Spleen (tissue), 11 donors: Measurements from ENCODE around the gene GIPC3. TPM values are rescaled to one million over a fixed set of nuclear protein-coding genes. Genes with fewer than 3 reads are reported as not detected.
A peak's percentile ranks its signal among the peaks of the same experiment; 100 is the strongest.
"Not testable (repeated sequence)": the region's sequence is repeated elsewhere in the genome, so short reads cannot be mapped to it uniquely, and the experiment has no call there.

Source experiments
- DNase-seq: peaks from one replicate; pipeline ENCODE4 v3.0.0-alpha.2; 2020
- H3K27ac ChIP-seq, 8 donors: fragments of 200-600 bp; sonication (generic) in 7 of 8; 1 replicate in 4 of 8; 2 replicates in 4 of 8; pipeline versions ENCODE4 v1.5.0 to v1.8.0; 2016 to 2021; ENCODE audit warnings: inconsistent platforms in 4 of 8, mild to moderate bottlenecking in 4 of 8, moderate library complexity in 1 of 8
- H3K27me3 ChIP-seq, 7 donors: fragments of 200-600 bp; sonication (generic) in 6 of 7; replicated peaks in 1 of 7; 1 replicate in 4 of 7; 2 replicates in 3 of 7; pipeline versions ENCODE4 v1.5.0 to v1.8.0; 2016 to 2021; ENCODE audit warnings: inconsistent platforms in 3 of 7, mild to moderate bottlenecking in 1 of 7
- H3K36me3 ChIP-seq, 6 donors: fragments of 200-600 bp; sonication (generic) in 5 of 6; 1 replicate in 4 of 6; 2 replicates in 2 of 6; pipeline versions ENCODE4 v1.5.0 to v1.8.0; 2016 to 2021; ENCODE audit warnings: inconsistent platforms in 2 of 6
- H3K4me1 ChIP-seq, 6 donors: fragments of 200-600 bp; sonication (generic) in 5 of 6; 1 replicate in 3 of 6; 2 replicates in 3 of 6; pipeline versions ENCODE4 v1.5.0 to v1.8.0; 2016 to 2021; ENCODE audit warnings: inconsistent platforms in 3 of 6
- H3K4me3 ChIP-seq, 8 donors: fragments of 200-600 bp; sonication (generic) in 7 of 8; 1 replicate in 4 of 8; 2 replicates in 4 of 8; pipeline versions ENCODE4 v1.5.0 to v1.8.0; 2016 to 2021; ENCODE audit warnings: inconsistent platforms in 4 of 8, mild to moderate bottlenecking in 4 of 8, moderate library complexity in 2 of 8
- H3K9me3 ChIP-seq, 8 donors: fragments of 200-600 bp; sonication (generic) in 7 of 8; 1 replicate in 4 of 8; 2 replicates in 4 of 8; pipeline versions ENCODE4 v1.5.0 to v1.8.0; 2016 to 2021; ENCODE audit warnings: inconsistent platforms in 4 of 8
- POLR2A ChIP-seq, 3 donors: fragments of 450-650 bp; IDR thresholded peaks; one replicate each; pipeline ENCODE4 v1.5.1; 2017; ENCODE audit warnings: antibody characterized with exemption in 3 of 3, mild to moderate bottlenecking in 1 of 3
- POLR2AphosphoS5 ChIP-seq, 3 donors: sonication (generic); formaldehyde crosslinking; IDR thresholded peaks; one replicate each; pipeline ENCODE4 v1.5.1; 2017; ENCODE audit warnings: antibody characterized with exemption in 3 of 3
- WGBS, 5 donors: extraction: QIAGEN DNeasy Blood & Tissue Kit in 3 of 5; methylation state at CpG; one replicate each; pipeline versions ENCODE4 v1.1.5 to v1.1.7; 2013 to 2018; 5-methylcytosine and 5-hydroxymethylcytosine counted together
- intact Hi-C: fragments of 100-400 bp; cut with DNase I; formaldehyde crosslinking; loops from one replicate; pipeline ENCODE4 v1.15.0; 2023; ENCODE audit warnings: low total_unique reads
- polyA plus RNA-seq, 3 donors: library from polyadenylated mRNA; stranded (reverse); fragments of 200-250 nt; gene quantifications; one replicate each; pipeline ENCODE4 v1.2.1, GENCODE V29; 2013
- total RNA-seq, 7 donors: library from RNA; depleted of rRNA in 3 of 7; stranded (reverse); fragments of >200 nt in 3 of 7; fragmentation: NEBNext Ultra II Directional in 4 of 7; extraction: Animal tissue kit (Norgen Biotek cat#: 25700) in 4 of 7; gene quantifications; one replicate each; pipeline versions ENCODE4 v1.1.0 to v1.2.1, GENCODE V29; 2016 to 2021
- TF ChIP-seq, protein P1 (sequence below), 11 experiments: fragments of 200-600 bp in 7 of 11; fragments of 450-650 bp in 4 of 11; sonication (generic) in 4 of 11; IDR thresholded peaks in 8 of 11; conservative IDR thresholded peaks in 3 of 11; 1 replicate in 7 of 11; 2 replicates in 4 of 11; pipeline versions ENCODE4 v1.4.0 to v1.8.0; 2016 to 2021; ENCODE audit warnings: antibody characterized with exemption in 11 of 11, inconsistent platforms in 4 of 11, mild to moderate bottlenecking in 1 of 11
- donor health status: healthy with polysubstance abuse.
- donor health status: DM: no; HTN: no; CAD: no; lungs with moderate emphysema.
- donor health status: DM: no; HTN: no; CAD: no.
- donor health status: Bipolar disorder and iron deficiency.
- donor health status: healthy.
- donor health status: DM: no; HTN: no; CAD: no.
- donor health status: DM: yes; HTN: yes; CAD: no.

Gene GIPC3
- total and polyA plus RNA-seq, 10 donors: 0.80 to 9.2 (median 5.1) TPM

DNA sequence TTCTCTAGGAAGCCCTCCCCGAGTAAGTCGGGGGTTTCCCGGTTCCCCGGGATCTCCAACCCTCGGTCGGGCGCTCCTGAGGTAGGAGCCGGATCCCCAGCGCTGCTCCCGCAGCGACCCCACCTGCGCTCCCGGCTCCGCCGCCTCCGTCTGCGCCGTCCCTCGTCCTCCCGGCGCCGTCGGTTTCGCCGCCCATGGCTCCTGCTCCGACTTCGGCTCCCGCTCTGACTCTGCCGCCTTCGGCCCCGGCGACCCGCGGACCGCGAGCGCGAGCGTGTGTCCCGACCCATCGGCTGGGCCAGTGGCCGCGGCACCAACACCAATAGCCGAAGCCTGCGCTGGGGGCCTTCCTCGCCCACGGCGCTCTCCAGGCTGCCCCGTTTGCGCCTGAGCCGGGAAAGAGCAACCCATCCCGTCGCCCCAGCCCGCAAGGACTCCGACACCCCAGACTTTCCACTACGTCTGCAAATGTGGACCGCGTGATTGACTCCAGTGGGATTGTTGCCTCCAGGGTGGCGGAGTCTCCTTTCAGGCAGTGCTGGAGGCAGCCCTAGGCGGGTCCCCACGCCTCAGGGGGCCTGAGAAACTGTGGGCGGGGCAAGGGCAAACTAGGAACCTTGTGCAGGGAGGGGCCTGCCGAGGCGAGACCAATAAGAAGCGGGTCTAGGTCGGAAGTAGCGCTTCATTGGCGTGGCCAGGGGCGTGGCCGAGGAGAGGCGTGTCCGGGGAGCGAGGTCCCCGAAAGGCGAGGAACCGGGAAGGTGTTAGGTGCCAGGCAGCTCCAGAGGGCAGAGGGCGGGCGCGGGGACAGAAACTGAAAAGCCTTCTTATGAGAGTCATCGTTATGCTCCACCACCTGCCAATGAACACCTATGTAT, 41.4 kb downstream of the GIPC3 start, which contains the start of gene CACTIN:
CACTIN (minus strand) TSS at position 318 of the 878 bp plus-strand sequence; CDS start at position 290, 28 bp downstream.
- Histone ChIP-seq H3K27ac (peak within 1 kb of the TSS; percentile 86 to 98 (median 93)), H3K36me3 (peaks cover 0 to 44% (median 24%) of the 10 kb centered on the region in 6 donors), H3K9me3 (no peaks in the 10 kb centered on the region), H3K4me3 (peak within 1 kb of the TSS; percentile 90 to 100 (median 99)), H3K4me1 (peaks cover 12 to 40% (median 32%) of the 10 kb centered on the region in 6 donors), H3K27me3 (no peaks in the 10 kb centered on the region)
- TF ChIP-seq, protein P1, sequence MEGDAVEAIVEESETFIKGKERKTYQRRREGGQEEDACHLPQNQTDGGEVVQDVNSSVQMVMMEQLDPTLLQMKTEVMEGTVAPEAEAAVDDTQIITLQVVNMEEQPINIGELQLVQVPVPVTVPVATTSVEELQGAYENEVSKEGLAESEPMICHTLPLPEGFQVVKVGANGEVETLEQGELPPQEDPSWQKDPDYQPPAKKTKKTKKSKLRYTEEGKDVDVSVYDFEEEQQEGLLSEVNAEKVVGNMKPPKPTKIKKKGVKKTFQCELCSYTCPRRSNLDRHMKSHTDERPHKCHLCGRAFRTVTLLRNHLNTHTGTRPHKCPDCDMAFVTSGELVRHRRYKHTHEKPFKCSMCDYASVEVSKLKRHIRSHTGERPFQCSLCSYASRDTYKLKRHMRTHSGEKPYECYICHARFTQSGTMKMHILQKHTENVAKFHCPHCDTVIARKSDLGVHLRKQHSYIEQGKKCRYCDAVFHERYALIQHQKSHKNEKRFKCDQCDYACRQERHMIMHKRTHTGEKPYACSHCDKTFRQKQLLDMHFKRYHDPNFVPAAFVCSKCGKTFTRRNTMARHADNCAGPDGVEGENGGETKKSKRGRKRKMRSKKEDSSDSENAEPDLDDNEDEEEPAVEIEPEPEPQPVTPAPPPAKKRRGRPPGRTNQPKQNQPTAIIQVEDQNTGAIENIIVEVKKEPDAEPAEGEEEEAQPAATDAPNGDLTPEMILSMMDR (IDR thresholded peaks at IDR 0.05 in 8 of 11, conservative IDR thresholded peaks at IDR 0.05 in 3 of 11): peak in 3 of 11 experiments; percentile 21 to 46 (median 26)
- peak; percentile 93 to 96 (median 94) for TF ChIP-seq POLR2AphosphoS5 (IDR thresholded peaks at IDR 0.05)
- TF ChIP-seq POLR2A (IDR thresholded peaks at IDR 0.05): peak in 2 of 3 donors; percentile 57 to 78
- WGBS, 5 donors: 0 to 1% (median 0%) methylated on average over 24 to 80 of the region's 80 CpGs
- intact Hi-C loops: no loop called here
- peak; percentile 100 for DNase-seq

DNA sequence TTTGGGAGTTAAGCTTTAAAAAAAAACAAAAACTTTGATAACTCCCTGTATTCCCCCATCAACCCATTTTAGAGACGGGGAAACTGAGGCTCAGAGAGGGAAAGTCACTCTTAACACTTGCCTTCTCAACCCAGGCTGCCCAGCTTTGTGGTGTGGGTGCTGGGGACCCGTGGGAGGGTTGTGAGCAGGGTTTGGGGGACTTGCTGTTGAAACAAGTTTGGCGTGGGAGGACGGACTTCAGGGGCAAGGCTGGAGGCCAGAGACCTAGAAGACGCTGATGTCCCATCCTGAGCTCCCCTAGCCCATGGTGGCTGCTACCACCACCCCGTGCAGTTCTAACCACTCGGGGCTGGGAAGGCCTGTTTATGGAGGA, 42.1 kb downstream of the GIPC3 start:
- no peak for DNase-seq
- Histone ChIP-seq H3K4me1 (peaks cover 12 to 40% (median 32%) of the 10 kb centered on the region in 6 donors), H3K27ac (peak overlapping the region in 6 of 8 donors; percentile 89 to 98 (median 93)), H3K4me3 (peak overlapping the region in 5 of 8 donors; percentile 93 to 100 (median 99)), H3K36me3 (peaks cover 0 to 44% (median 26%) of the 10 kb centered on the region in 6 donors), H3K9me3 (no peaks in the 10 kb centered on the region), H3K27me3 (no peaks in the 10 kb centered on the region)
- intact Hi-C loops: no loop called here
- TF ChIP-seq POLR2A (IDR thresholded peaks at IDR 0.05) (no peak), POLR2AphosphoS5 (IDR thresholded peaks at IDR 0.05) (no peak)
- TF ChIP-seq, protein P1 (IDR thresholded peaks at IDR 0.05 in 8 of 11, conservative IDR thresholded peaks at IDR 0.05 in 3 of 11): no peak
- WGBS, 5 donors: 60 to 68% (median 64%) methylated on average over 7 of the region's 7 CpGs

DNA sequence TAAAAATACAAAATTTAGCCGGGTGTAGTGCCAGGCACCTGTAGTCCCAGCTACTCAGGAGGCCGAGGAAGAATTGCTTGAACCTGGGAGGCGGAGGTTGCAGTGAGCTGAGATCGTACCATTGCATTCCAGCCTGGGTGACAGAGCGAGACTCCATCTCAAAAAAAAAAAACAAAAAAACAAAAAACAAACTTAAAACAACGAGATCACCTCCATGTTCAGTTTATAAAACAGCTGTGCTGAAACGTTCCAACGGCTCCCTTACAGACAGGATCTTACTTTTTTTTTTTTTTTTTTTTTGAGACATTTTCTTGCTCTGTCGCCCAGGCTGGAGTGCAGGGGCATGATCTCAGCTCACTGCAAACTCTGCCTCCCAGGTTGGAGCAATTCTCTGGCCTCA, 43.5 kb downstream of the GIPC3 start:
- Histone ChIP-seq H3K36me3 (peaks cover 0 to 44% (median 24%) of the 10 kb centered on the region in 6 donors), H3K4me1 (peaks cover 12 to 36% (median 32%) of the 10 kb centered on the region in 6 donors)
- H3K9me3 ChIP-seq, intact Hi-C loops, DNase-seq, H3K4me3 ChIP-seq, H3K27ac ChIP-seq, H3K27me3 ChIP-seq: not testable (repeated sequence)
- WGBS, 5 donors: 70 to 87% (median 79%) methylated on average over 9 of the region's 9 CpGs

DNA sequence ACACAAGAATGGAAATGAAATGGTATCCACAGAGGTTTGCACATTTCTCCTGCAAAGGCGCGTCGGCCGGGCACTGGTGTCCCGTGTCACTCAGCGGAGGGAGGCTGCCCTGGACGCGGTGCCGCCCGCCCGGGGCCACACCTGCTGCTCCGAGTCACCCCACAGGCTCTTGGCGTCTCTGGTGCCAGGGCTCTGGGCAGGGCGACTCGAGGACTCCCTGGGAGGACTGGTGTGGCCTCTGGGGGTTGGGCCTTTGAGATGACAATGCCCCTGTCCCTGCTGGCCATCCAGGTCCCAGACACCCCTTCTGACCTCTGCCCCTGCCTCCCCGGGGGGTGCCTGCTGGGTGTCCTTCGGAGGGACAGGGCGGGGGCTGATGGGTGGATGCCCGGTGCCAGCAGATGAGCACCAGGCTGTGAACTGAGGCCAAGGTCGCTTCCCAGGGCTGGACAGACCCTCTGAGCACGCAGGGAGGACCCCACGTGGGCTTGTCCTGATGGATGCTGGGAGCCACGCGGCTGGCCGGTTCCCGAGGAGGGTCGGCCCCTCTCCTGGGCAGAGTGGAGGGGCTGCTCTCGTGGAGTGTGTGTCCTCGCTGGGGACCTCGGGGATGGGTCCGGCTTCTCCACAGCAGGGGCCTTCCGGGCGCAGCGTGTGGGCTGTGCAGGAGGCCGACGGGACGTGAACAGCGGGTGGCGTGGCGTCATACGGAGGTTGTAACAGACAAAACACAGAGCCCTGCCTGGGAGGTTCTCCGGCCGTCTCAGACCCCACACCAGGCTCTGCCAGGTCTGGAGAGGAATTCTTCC, 46.0 kb downstream of the GIPC3 start:
- 90 to 95% (median 92%) methylated on average over 26 to 43 of the region's 43 CpGs for WGBS, 5 donors
- Histone ChIP-seq H3K36me3 (peaks cover 0 to 62% (median 27%) of the 10 kb centered on the region in 6 donors), H3K9me3 (no peaks in the 10 kb centered on the region), H3K27ac (no peak overlapping the region), H3K4me3 (no peak overlapping the region), H3K27me3 (no peaks in the 10 kb centered on the region), H3K4me1 (peaks cover 0 to 11% (median 7%) of the 10 kb centered on the region in 6 donors)
- intact Hi-C loops: no loop called here
- TF ChIP-seq, protein P1 (IDR thresholded peaks at IDR 0.05 in 8 of 11, conservative IDR thresholded peaks at IDR 0.05 in 3 of 11): no peak
- TF ChIP-seq POLR2AphosphoS5 (IDR thresholded peaks at IDR 0.05) (peak in 2 of 3 donors; percentile 3 to 30), POLR2A (IDR thresholded peaks at IDR 0.05) (no peak)
- no peak for DNase-seq
